Stimulated activated effector memory CD8-positive, alpha-beta T cell treated with anti-CD3 and anti-CD28 coated beads, Interleukin-12 subunit alpha, Interleukin-12 subunit beta, amount 100 ng/mL, for 72 hours (primary cell): ENCODE results near the gene MAML1.

ENCODE experiments used
- ATAC-seq: fragments of 150-1000 bp; cut with Tn5 transposase; 2 replicates; pipeline ENCODE4 v1.10.0; 2021
- DNase-seq, 2 donors: peaks; one replicate each; pipeline ENCODE4 v3.0.0; 2021 to 2022; ENCODE audit warnings: low spot score in 2 of 2
- H3K27ac Mint-ChIP-seq: one replicate; pipeline ENCODE4 v1.8.0; 2022; ENCODE audit warnings: mild to moderate bottlenecking, mixed read lengths
- H3K36me3 Mint-ChIP-seq: one replicate; pipeline ENCODE4 v1.8.0; 2022; ENCODE audit warnings: mild to moderate bottlenecking, mixed read lengths
- H3K4me1 Mint-ChIP-seq: one replicate; pipeline ENCODE4 v1.8.0; 2022; ENCODE audit warnings: mixed read lengths
- H3K4me3 Mint-ChIP-seq: one replicate; pipeline ENCODE4 v1.8.0; 2022; ENCODE audit warnings: mild to moderate bottlenecking, mixed read lengths
- H3K9me3 Mint-ChIP-seq: one replicate; pipeline ENCODE4 v1.8.0; 2022; ENCODE audit warnings: mixed read lengths

Gene MAML1

GRCh38 chr5:179759581-179760551 is 27.2 kb downstream of the MAML1 start:
- Mint-ChIP-seq H3K27ac (peak overlapping the region; percentile 92), H3K9me3 (no peaks in the 10 kb centered on the region), H3K4me1 (peaks cover 60% of the 10 kb centered on the region), H3K36me3 (peaks cover 8% of the 10 kb centered on the region), H3K4me3 (no peak overlapping the region)
- no peak for DNase-seq
- peak; percentile 70 for ATAC-seq

GRCh38 chr5:179762079-179762780 is 29.6 kb downstream of the MAML1 start:
- Mint-ChIP-seq H3K4me3 (no peak overlapping the region), H3K9me3 (no peaks in the 10 kb centered on the region), H3K27ac (peak overlapping the region; percentile 50), H3K4me1 (peaks cover 61% of the 10 kb centered on the region), H3K36me3 (peaks cover 31% of the 10 kb centered on the region)
- DNase-seq (no peak), ATAC-seq (peak; percentile 46)

GRCh38 chr5:179762781-179763176 is 30.2 kb downstream of the MAML1 start:
- Mint-ChIP-seq H3K9me3 (no peaks in the 10 kb centered on the region), H3K4me1 (peaks cover 64% of the 10 kb centered on the region), H3K4me3 (no peak overlapping the region), H3K27ac (no peak overlapping the region), H3K36me3 (peaks cover 36% of the 10 kb centered on the region)
- ATAC-seq: no peak
- no peak for DNase-seq

GRCh38 chr5:179763215-179763945 is 30.8 kb downstream of the MAML1 start:
- peaks cover 70% of the 10 kb centered on the region for H3K4me1 Mint-ChIP-seq
- H3K27ac Mint-ChIP-seq: no peak overlapping the region
- H3K36me3 Mint-ChIP-seq: peaks cover 42% of the 10 kb centered on the region
- ATAC-seq: peak; percentile 60
- DNase-seq: peak in 1 of 2 donors; percentile 11
- H3K4me3 Mint-ChIP-seq: no peak overlapping the region
- no peaks in the 10 kb centered on the region for H3K9me3 Mint-ChIP-seq

- no peak overlapping the region for H3K4me3 Mint-ChIP-seq
- H3K27ac Mint-ChIP-seq: no peak overlapping the region
- no peaks in the 10 kb centered on the region for H3K9me3 Mint-ChIP-seq
- ATAC-seq (no peak), DNase-seq (no peak)
- peaks cover 75% of the 10 kb centered on the region for H3K4me1 Mint-ChIP-seq
- H3K36me3 Mint-ChIP-seq: peaks cover 49% of the 10 kb centered on the region
Observed at GRCh38 chr5:179764056-179764455, 31.4 kb downstream of the MAML1 start.

- DNase-seq (no peak), ATAC-seq (no peak)
- H3K4me1 Mint-ChIP-seq: peaks cover 63% of the 10 kb centered on the region
Observed at GRCh38 chr5:179765400-179765799, 32.8 kb downstream of the MAML1 start.

DNA sequence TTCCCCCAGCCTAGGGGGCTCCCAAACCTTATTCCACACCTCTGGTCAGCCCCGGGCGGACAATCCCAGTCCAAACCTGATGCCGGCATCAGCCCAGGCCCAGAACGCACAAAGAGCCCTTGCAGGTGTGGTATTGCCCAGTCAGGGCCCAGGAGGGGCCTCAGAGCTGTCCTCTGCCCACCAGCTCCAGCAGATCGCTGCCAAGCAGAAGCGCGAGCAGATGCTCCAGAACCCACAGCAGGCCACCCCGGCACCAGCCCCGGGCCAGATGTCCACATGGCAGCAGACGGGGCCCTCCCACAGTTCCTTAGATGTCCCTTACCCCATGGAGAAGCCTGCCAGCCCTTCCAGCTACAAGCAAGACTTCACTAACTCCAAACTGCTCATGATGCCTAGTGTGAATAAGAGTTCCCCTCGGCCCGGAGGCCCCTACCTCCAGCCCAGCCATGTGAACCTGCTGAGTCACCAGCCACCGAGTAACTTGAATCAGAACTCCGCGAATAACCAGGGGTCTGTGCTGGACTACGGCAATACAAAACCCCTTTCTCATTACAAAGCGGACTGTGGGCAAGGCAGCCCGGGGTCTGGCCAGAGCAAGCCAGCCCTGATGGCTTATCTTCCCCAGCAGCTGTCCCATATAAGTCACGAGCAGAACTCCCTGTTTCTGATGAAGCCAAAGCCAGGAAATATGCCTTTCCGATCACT is 33.6 kb downstream of the MAML1 start:
- Mint-ChIP-seq H3K27ac (peak overlapping the region; percentile 60), H3K4me3 (no peak overlapping the region), H3K9me3 (no peaks in the 10 kb centered on the region), H3K4me1 (peaks cover 59% of the 10 kb centered on the region), H3K36me3 (peaks cover 70% of the 10 kb centered on the region)
- ATAC-seq (no peak), DNase-seq (no peak)

More at GRCh38 chr5:179765400-179765799, 32.8 kb downstream of the MAML1 start:
- H3K36me3 Mint-ChIP-seq: peaks cover 62% of the 10 kb centered on the region
- H3K9me3 Mint-ChIP-seq: no peaks in the 10 kb centered on the region
- H3K4me3 Mint-ChIP-seq: no peak overlapping the region
- peak overlapping the region; percentile 60 for H3K27ac Mint-ChIP-seq

DNA sequence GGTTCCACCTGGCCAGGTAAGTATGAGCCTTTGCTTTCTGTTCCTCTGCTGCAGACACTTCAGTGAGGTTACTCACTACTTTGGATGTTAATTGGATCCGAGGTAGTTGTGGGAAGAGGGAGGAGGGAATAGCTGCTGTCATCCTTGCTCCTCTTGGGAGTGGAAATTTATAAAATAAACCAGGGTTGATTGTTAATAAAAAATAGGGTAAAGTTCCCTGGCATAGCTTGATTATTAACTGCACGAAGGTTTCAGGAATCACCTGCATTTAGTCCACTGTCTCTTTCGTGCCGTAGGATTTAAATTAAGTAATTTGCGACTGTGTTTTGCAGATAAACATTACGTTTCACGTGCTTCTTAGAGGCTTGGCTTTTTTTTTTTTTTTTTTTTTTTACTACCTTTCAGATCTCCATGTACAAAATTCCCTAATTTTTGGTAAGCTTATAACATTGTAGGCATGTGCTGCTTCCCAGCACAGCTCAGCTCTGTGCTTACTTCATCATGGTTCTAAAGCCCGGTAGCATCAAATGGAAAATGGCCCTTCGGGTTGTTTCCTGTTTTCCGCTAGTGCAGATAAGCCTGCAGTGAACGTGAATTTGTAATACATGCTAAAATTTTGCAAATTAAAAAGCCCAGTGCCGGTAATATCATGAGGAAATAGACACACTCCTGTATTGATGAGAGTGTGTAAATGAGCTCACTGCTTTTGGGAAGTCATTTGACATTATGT is 34.3 kb downstream of the MAML1 start:
- Mint-ChIP-seq H3K27ac (no peak overlapping the region), H3K9me3 (no peaks in the 10 kb centered on the region), H3K4me1 (peaks cover 53% of the 10 kb centered on the region), H3K4me3 (no peak overlapping the region), H3K36me3 (peaks cover 77% of the 10 kb centered on the region)
- ATAC-seq: no peak
- no peak for DNase-seq

GRCh38 chr5:179767496-179768100 is 35.0 kb downstream of the MAML1 start:
- H3K36me3 Mint-ChIP-seq: peaks cover 84% of the 10 kb centered on the region
- H3K9me3 Mint-ChIP-seq: no peaks in the 10 kb centered on the region

GRCh38 chr5:179768326-179769085 is 35.9 kb downstream of the MAML1 start:
- no peak overlapping the region for H3K4me3 Mint-ChIP-seq
- H3K9me3 Mint-ChIP-seq: no peaks in the 10 kb centered on the region
- ATAC-seq: peak; percentile 85
- peak overlapping the region; percentile 10 for H3K27ac Mint-ChIP-seq
- H3K4me1 Mint-ChIP-seq: peaks cover 36% of the 10 kb centered on the region
- DNase-seq: no peak
- H3K36me3 Mint-ChIP-seq: peaks cover 94% of the 10 kb centered on the region

More at GRCh38 chr5:179767496-179768100, 35.0 kb downstream of the MAML1 start:
- DNase-seq (no peak), ATAC-seq (no peak)
- Mint-ChIP-seq H3K27ac (no peak overlapping the region), H3K4me3 (no peak overlapping the region), H3K4me1 (peaks cover 46% of the 10 kb centered on the region)

- no peak overlapping the region for H3K4me3 Mint-ChIP-seq
- peaks cover 98% of the 10 kb centered on the region for H3K36me3 Mint-ChIP-seq
- H3K4me1 Mint-ChIP-seq: peaks cover 31% of the 10 kb centered on the region
- no peak overlapping the region for H3K27ac Mint-ChIP-seq
- DNase-seq (no peak), ATAC-seq (no peak)
- H3K9me3 Mint-ChIP-seq: no peaks in the 10 kb centered on the region
Observed at GRCh38 chr5:179769271-179769670, 36.6 kb downstream of the MAML1 start.

DNA sequence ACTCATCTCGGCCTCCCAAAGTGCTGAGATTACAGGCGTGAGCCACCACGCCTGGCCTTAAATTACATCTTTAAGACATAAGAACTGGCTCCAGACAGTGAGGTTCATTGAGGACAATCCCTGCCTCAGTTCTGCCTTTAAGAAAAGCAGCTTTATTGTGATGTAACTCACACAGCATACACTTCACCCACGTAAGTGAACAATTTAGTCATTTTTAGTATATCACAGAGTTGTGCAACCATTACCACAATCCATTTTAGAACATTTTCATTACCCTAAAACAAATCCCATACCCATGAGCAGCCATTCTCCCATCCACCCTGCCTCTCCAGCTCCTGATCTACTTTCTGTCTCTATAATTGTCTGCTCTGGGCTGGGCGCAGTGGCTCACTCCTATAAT is 37.2 kb downstream of the MAML1 start:
- ATAC-seq (no peak), DNase-seq (no peak)
- Mint-ChIP-seq H3K27ac (no peak overlapping the region), H3K4me1 (peaks cover 31% of the 10 kb centered on the region), H3K9me3 (no peaks in the 10 kb centered on the region), H3K36me3 (peaks cover 98% of the 10 kb centered on the region), H3K4me3 (no peak overlapping the region)

DNA sequence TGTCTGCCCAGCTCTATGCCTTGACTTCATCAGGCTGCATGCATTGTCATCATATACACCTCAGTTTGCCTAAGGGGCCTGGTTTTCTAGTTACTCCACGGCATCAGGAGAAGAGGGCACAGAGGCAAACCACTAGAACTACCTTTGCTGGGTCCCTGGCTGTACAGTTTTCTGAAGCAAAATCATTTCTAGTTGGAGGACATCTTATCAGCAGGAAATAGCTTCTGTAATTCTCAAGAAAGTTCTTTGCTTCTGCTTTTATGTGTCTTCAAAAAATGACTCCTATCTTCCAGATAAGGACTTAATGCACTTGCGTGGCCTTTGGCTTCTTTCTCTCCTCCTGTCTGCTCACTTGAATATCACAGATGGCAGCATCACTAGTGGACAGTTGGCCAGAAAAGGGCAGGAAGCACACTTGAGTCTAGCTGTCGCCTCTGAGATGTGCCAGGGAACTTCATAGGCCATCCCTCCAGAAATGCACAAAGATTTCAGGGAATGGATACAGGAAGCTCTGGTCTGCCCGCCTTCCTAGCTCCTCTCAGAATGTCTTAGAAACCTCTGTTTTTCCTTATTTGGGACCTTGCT is 38.8 kb downstream of the MAML1 start:
- Mint-ChIP-seq H3K36me3 (peaks cover 100% of the 10 kb centered on the region), H3K9me3 (no peaks in the 10 kb centered on the region), H3K27ac (no peak overlapping the region), H3K4me1 (peaks cover 18% of the 10 kb centered on the region), H3K4me3 (no peak overlapping the region)
- DNase-seq (no peak), ATAC-seq (no peak)
